DOHH2 (cell line): ENCODE results near the gene TFAP2B.

ENCODE experiments used
- H3F3A ChIP-seq: fragments of 200-600 bp; sonication (generic), shearing (Covaris generic); 2 replicates; pipeline ENCODE4 v1.6.0; 2016; ENCODE audit warnings: antibody characterized with exemption, mild to moderate bottlenecking; ENCODE audit not compliant: control insufficient read depth, insufficient read depth
- H3K27ac ChIP-seq: fragments of 200-600 bp; sonication (generic); 2 replicates; pipeline ENCODE4 v1.5.1; 2014; ENCODE audit warnings: low read depth, mild to moderate bottlenecking, low read length, moderate library complexity
- H3K27me3 ChIP-seq: fragments of 200-600 bp; sonication (generic); 2 replicates; pipeline ENCODE4 v1.6.1; 2014; ENCODE audit warnings: mild to moderate bottlenecking, low read length, mixed read lengths; ENCODE audit not compliant: control insufficient read depth
- H3K36me3 ChIP-seq: fragments of 200-600 bp; sonication (generic); 2 replicates; pipeline ENCODE4 v1.6.1; 2014; ENCODE audit warnings: mild to moderate bottlenecking, low read length, moderate library complexity, mixed read lengths; ENCODE audit not compliant: control insufficient read depth
- H3K4me1 ChIP-seq: fragments of 200-600 bp; sonication (generic); 2 replicates; pipeline ENCODE4 v1.6.1; 2014; ENCODE audit warnings: mild to moderate bottlenecking, low read length, mixed read lengths; ENCODE audit not compliant: control insufficient read depth
- H3K4me2 ChIP-seq: fragments of 200-600 bp; sonication (generic); 2 replicates; pipeline ENCODE4 v1.6.0; 2014; ENCODE audit warnings: mild to moderate bottlenecking, low read length, moderate library complexity
- H3K4me3 ChIP-seq: fragments of 200-600 bp; sonication (generic); 2 replicates; pipeline ENCODE4 v1.5.1; 2014; ENCODE audit warnings: mild to moderate bottlenecking, low read length, mixed read lengths
- H3K79me2 ChIP-seq: fragments of 200-600 bp; sonication (generic); 2 replicates; pipeline ENCODE4 v1.6.1; 2014; ENCODE audit warnings: mild to moderate bottlenecking, low read length, mixed read lengths; ENCODE audit not compliant: control insufficient read depth
- H3K9me2 ChIP-seq: fragments of 200-600 bp; sonication (generic); replicated peaks from 2 replicates; pipeline ENCODE4 v1.6.1; 2014; ENCODE audit warnings: mild to moderate bottlenecking, low read length, mixed read lengths; ENCODE audit not compliant: control insufficient read depth
- H3K9me3 ChIP-seq: fragments of 200-600 bp; sonication (generic); 2 replicates; pipeline ENCODE4 v1.6.1; 2014; ENCODE audit warnings: antibody characterized with exemption, low read length, mixed read lengths; ENCODE audit not compliant: control insufficient read depth, insufficient read depth
- H4K20me1 ChIP-seq: fragments of 200-600 bp; sonication (generic); 2 replicates; pipeline ENCODE4 v1.6.0; 2014; ENCODE audit warnings: low read depth, mild to moderate bottlenecking, antibody characterized with exemption, low read length, moderate library complexity; ENCODE audit not compliant: control insufficient read depth, insufficient read depth
- EZH2phosphoT487 ChIP-seq: fragments of 200-600 bp; sonication (generic); IDR thresholded peaks from 2 replicates; pipeline ENCODE4 v1.6.1; 2017; ENCODE audit warnings: borderline replicate concordance, mild to moderate bottlenecking, antibody characterized with exemption, low read length, moderate library complexity, mixed read lengths
- TF ChIP-seq, protein P1 (sequence below): fragments of 200-600 bp; sonication (generic); IDR thresholded peaks from one replicate; pipeline ENCODE4 v1.5.1; 2014; ENCODE audit warnings: antibody characterized with exemption, mild to moderate bottlenecking, low read depth, low read length; ENCODE audit not compliant: poor library complexity, severe bottlenecking

Gene TFAP2B

DNA sequence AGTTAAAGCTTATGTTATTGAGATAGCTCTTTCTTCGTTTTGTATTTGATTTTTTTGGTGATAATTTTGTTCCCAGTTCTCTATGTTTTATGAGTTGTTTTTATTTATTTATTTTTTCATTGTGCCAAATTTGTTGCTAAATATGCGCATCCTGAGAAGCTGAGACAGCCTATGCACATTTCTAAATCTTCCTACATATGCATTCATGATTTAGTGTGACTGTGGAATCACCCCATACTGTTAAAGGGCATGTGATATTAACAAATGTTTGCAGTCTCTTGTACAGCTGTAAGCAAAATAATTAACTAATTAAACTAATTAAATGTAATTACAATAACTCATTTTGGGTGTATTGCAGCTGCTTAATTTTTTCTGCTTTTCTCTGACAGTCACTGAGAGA lies 10.4 kb downstream of the TFAP2B start:
- Histone ChIP-seq H3K27me3 (peaks cover 3% of the 10 kb centered on the region; the same call in 1 of the 2 replicates), H3K9me2 (no peaks in the 10 kb centered on the region), H3K36me3 (no peaks in the 10 kb centered on the region), H3K79me2 (no peaks in the 10 kb centered on the region), H3K27ac (no peak overlapping the region), H3F3A (no peaks in the 10 kb centered on the region), H3K4me3 (no peak overlapping the region), H3K4me2 (no peak overlapping the region), H3K4me1 (no peaks in the 10 kb centered on the region), H4K20me1 (no peaks in the 10 kb centered on the region), H3K9me3 (no peaks in the 10 kb centered on the region)
- TF ChIP-seq EZH2phosphoT487: no peak
- TF ChIP-seq, protein P1, sequence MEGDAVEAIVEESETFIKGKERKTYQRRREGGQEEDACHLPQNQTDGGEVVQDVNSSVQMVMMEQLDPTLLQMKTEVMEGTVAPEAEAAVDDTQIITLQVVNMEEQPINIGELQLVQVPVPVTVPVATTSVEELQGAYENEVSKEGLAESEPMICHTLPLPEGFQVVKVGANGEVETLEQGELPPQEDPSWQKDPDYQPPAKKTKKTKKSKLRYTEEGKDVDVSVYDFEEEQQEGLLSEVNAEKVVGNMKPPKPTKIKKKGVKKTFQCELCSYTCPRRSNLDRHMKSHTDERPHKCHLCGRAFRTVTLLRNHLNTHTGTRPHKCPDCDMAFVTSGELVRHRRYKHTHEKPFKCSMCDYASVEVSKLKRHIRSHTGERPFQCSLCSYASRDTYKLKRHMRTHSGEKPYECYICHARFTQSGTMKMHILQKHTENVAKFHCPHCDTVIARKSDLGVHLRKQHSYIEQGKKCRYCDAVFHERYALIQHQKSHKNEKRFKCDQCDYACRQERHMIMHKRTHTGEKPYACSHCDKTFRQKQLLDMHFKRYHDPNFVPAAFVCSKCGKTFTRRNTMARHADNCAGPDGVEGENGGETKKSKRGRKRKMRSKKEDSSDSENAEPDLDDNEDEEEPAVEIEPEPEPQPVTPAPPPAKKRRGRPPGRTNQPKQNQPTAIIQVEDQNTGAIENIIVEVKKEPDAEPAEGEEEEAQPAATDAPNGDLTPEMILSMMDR: no peak

DNA sequence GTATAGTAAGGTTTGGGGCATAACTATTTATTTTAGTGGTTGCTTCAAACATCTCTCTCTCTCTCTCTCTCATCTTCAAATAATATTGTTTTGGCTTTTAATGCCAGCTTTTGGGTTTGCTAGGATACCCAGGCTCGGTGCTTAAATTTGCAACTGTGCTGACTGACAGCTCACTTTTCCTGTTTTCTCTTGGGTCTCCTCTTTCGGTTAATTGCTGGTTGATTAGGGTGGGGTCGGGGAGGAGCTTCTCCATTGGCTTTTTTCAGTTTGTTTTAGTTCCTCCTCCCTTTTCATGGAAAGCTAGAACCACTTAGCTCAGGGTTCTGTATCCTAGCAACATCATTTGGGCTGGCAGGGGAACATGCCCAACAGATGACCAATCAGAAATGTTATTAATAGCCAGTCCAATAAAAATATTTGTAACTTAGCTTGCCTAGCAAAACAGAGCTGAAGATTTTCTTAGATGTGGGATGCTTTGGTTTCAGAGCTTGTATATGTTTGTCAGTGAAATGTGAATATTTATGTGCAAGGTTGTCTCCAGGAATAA lies 11.3 kb downstream of the TFAP2B start:
- no peak overlapping the region for H3K4me2 ChIP-seq
- peaks cover 2% of the 10 kb centered on the region; the same call in 1 of the 2 replicates for H3K27me3 ChIP-seq
- H3K9me3 ChIP-seq: no peaks in the 10 kb centered on the region
- H3K9me2 ChIP-seq: no peaks in the 10 kb centered on the region
- no peaks in the 10 kb centered on the region for H3F3A ChIP-seq
- no peak overlapping the region for H3K27ac ChIP-seq
- H3K4me3 ChIP-seq: no peak overlapping the region
- TF ChIP-seq, protein P1: no peak
- TF ChIP-seq EZH2phosphoT487: no peak
- H3K79me2 ChIP-seq: no peaks in the 10 kb centered on the region
- H3K4me1 ChIP-seq: no peaks in the 10 kb centered on the region
- H4K20me1 ChIP-seq: no peaks in the 10 kb centered on the region
- no peaks in the 10 kb centered on the region for H3K36me3 ChIP-seq

DNA sequence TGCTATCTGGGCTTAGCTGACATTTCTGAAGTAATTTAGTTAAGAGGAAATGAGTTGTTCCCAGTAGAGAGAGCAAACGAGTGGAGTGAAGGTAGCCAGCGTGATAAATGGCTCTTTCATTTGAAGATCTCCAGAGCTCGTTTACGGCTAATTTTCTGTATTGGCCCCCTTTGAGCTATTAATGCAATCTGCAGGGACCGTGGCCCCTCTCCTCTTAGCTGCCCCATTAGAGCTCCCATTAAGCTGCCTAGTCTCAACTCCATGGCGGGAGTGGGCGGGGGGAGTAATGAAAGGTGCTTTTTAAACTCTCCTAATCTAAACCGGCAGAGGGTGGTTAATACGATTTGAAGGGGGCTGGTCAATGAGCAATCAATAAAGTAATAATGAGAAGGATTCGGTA lies 12.5 kb downstream of the TFAP2B start:
- Histone ChIP-seq H4K20me1 (no peaks in the 10 kb centered on the region), H3K9me2 (no peaks in the 10 kb centered on the region), H3K79me2 (no peaks in the 10 kb centered on the region), H3K9me3 (no peaks in the 10 kb centered on the region), H3K4me1 (no peaks in the 10 kb centered on the region), H3K27me3 (peaks cover 2% of the 10 kb centered on the region; the same call in 1 of the 2 replicates), H3F3A (no peaks in the 10 kb centered on the region), H3K27ac (no peak overlapping the region), H3K36me3 (no peaks in the 10 kb centered on the region), H3K4me2 (no peak overlapping the region), H3K4me3 (no peak overlapping the region)
- TF ChIP-seq, protein P1: no peak
- TF ChIP-seq EZH2phosphoT487: no peak

DNA sequence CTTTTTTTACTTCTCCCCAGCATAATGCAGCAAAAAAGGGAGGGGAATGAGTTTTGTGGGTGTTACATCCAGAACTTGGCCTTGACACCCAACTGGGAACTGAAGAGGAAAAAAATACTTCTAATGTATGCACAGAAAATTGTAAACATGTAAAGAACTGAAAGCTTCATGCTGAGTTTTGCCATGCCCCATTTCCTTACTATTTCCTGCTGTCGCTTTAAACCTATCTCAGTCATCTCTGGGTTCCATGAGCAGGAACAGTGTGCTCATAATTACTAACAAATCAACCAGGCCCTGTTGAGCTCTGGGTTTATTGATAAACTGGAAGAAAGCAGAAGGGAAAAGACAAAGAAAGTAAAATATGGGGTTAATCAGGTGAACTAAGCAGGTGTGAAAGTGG lies 14.2 kb downstream of the TFAP2B start:
- Histone ChIP-seq H3K4me3 (no peak overlapping the region), H3K36me3 (no peaks in the 10 kb centered on the region), H3K4me1 (no peaks in the 10 kb centered on the region), H3K9me2 (no peaks in the 10 kb centered on the region), H3K27ac (no peak overlapping the region), H3K27me3 (peaks cover 2% of the 10 kb centered on the region; the same call in 1 of the 2 replicates), H3K79me2 (no peaks in the 10 kb centered on the region), H3K4me2 (no peak overlapping the region), H3K9me3 (no peaks in the 10 kb centered on the region), H4K20me1 (no peaks in the 10 kb centered on the region), H3F3A (no peaks in the 10 kb centered on the region)
- no peak for TF ChIP-seq EZH2phosphoT487
- TF ChIP-seq, protein P1: no peak
